ENCODE results near the gene RAB17. TPM values are rescaled to one million over a fixed set of nuclear protein-coding genes. Genes with fewer than 3 reads are reported as not detected.

Gene RAB17
- total and polyA plus RNA-seq, 4 donors = 3.7 to 22.3 (median 7.8) TPM

DNA sequence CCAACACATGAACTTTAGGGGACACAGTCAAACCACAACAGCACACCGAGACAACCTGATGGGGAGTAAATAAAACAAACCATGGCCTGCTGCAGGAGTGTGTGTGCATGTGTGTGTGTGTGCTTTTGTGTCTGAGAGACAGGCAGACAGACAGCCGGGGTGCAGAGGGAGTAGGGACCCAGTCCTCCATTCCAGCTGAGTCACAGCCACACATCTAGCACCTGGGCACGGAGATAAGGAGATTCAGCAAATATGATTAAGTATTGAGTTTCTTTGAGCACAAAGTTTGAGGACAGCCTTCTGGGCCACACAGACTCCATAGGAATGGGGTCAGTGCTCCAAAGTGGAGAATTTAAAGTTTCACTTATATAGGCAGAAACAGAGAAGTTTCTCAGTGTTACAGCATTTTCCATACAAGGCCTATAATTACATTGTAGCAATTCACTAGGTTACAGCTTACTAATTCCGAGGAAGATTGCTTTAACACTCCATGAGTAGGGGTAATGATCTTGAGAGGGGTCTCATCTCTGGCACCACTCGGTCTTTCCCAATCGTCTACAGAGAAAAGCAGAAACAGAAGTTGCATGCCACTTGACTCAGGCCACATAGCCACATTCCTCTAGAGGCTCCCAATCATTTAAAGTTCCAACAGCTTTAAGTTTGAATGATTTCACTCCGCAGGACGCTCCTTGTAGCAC is 55.0 kb downstream of the RAB17 start:
- DNase-seq (no peak), ATAC-seq (ENCODE audit: low FRiP score) (no peak)
- Histone ChIP-seq H3K4me1 (ENCODE audit: control insufficient read depth in 1 of 2, insufficient read depth in 2 of 2, low read length in 2 of 2) (no peaks in the 10 kb centered on the region), H3K27ac (ENCODE audit: low read depth in 1 of 2, low read length in 2 of 2) (no peak overlapping the region), H3K9me3 (ENCODE audit: control insufficient read depth, low read length) (no peaks in the 10 kb centered on the region), H3K36me3 (ENCODE audit: control insufficient read depth in 1 of 2, insufficient read depth in 2 of 2, low read length in 1 of 2) (no peaks in the 10 kb centered on the region), H3K27me3 (ENCODE audit: control insufficient read depth in 1 of 2, insufficient read depth in 2 of 2, low read length in 1 of 2) (no peaks in the 10 kb centered on the region), H3K4me3 (ENCODE audit: low read length in 2 of 2) (no peak overlapping the region)
- WGBS, 2 donors = 92 to 94% methylated on average over 8 of the region's 8 CpGs
- intact Hi-C loops (cut with DNase I) = no loop called here

DNA sequence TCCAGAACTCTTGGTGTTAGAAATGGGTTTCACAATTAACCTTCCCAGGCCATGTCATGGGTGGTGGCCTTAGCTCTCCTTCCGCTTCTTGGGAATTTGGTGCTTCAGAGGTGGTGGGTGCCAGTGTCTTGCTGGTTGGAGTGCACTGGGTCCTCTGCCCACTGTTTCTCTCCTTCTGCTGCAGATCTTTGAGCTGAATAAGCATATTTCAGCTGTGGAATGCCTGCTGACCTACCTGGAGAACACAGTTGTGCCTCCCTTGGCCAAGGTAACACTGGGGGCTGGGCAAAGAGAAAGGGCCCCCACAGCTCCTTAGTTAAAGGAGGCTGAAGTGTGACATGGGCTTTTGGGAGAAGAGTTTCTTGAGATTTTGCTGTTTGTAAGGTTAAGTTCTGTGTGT is 56.2 kb downstream of the RAB17 start:
- Histone ChIP-seq H3K4me3 (ENCODE audit: low read length in 2 of 2) (no peak overlapping the region), H3K9me3 (ENCODE audit: control insufficient read depth, low read length) (no peaks in the 10 kb centered on the region), H3K36me3 (ENCODE audit: control insufficient read depth in 1 of 2, insufficient read depth in 2 of 2, low read length in 1 of 2) (no peaks in the 10 kb centered on the region), H3K27me3 (ENCODE audit: control insufficient read depth in 1 of 2, insufficient read depth in 2 of 2, low read length in 1 of 2) (no peaks in the 10 kb centered on the region), H3K4me1 (ENCODE audit: control insufficient read depth in 1 of 2, insufficient read depth in 2 of 2, low read length in 2 of 2) (no peaks in the 10 kb centered on the region), H3K27ac (ENCODE audit: low read depth in 1 of 2, low read length in 2 of 2) (no peak overlapping the region)
- ATAC-seq (ENCODE audit: low FRiP score) (no peak), DNase-seq (no peak)
- WGBS, 2 donors = 99 to 100% methylated on average over 1 of the region's 1 CpG
- intact Hi-C loops (cut with DNase I) = no loop called here

- no peak overlapping the region for H3K4me3 ChIP-seq (ENCODE audit: low read length in 2 of 2)
- H3K27me3 ChIP-seq (ENCODE audit: control insufficient read depth in 1 of 2, insufficient read depth in 2 of 2, low read length in 1 of 2) = no peaks in the 10 kb centered on the region
- no peak overlapping the region for H3K27ac ChIP-seq (ENCODE audit: low read depth in 1 of 2, low read length in 2 of 2)
- ATAC-seq (ENCODE audit: low FRiP score) (no peak), DNase-seq (no peak)
- 91 to 95% methylated on average over 7 of the region's 7 CpGs for WGBS, 2 donors
- no peaks in the 10 kb centered on the region for H3K36me3 ChIP-seq (ENCODE audit: control insufficient read depth in 1 of 2, insufficient read depth in 2 of 2, low read length in 1 of 2)
- intact Hi-C loops (cut with DNase I) = no loop called here
- H3K9me3 ChIP-seq (ENCODE audit: control insufficient read depth, low read length) = no peaks in the 10 kb centered on the region
- H3K4me1 ChIP-seq (ENCODE audit: control insufficient read depth in 1 of 2, insufficient read depth in 2 of 2, low read length in 2 of 2) = no peaks in the 10 kb centered on the region
Observed at GRCh38 chr2:237533668-237534161, 56.8 kb downstream of the RAB17 start.

DNA sequence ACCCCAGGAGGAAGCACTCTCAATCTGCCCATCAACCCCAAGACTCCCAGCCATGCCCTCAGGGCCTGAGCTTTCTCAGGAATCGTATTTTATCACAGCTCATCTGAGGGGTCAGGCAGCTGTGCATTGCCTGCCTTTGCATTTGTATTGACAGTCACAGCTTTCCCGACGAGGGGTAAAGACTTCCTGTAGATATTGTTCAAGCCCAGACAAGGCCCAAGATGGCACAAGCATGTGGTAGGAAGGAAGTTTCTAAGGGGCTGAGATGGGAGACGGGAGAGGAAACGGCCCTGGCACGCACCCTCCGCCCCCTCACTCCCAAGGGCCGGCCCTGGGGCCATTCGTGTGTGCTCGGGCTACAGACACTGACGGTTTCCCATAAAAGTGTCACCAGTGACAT is 58.4 kb downstream of the RAB17 start:
- WGBS, 2 donors = 80 to 83% methylated on average over 11 of the region's 11 CpGs
- no peaks in the 10 kb centered on the region for H3K9me3 ChIP-seq (ENCODE audit: control insufficient read depth, low read length)
- no peak overlapping the region for H3K27ac ChIP-seq (ENCODE audit: low read depth in 1 of 2, low read length in 2 of 2)
- ATAC-seq (ENCODE audit: low FRiP score) (no peak), DNase-seq (no peak)
- H3K36me3 ChIP-seq (ENCODE audit: control insufficient read depth in 1 of 2, insufficient read depth in 2 of 2, low read length in 1 of 2) = no peaks in the 10 kb centered on the region
- intact Hi-C loops (cut with DNase I) = no loop called here
- H3K27me3 ChIP-seq (ENCODE audit: control insufficient read depth in 1 of 2, insufficient read depth in 2 of 2, low read length in 1 of 2) = no peaks in the 10 kb centered on the region
- no peaks in the 10 kb centered on the region for H3K4me1 ChIP-seq (ENCODE audit: control insufficient read depth in 1 of 2, insufficient read depth in 2 of 2, low read length in 2 of 2)
- H3K4me3 ChIP-seq (ENCODE audit: low read length in 2 of 2) = no peak overlapping the region

DNA sequence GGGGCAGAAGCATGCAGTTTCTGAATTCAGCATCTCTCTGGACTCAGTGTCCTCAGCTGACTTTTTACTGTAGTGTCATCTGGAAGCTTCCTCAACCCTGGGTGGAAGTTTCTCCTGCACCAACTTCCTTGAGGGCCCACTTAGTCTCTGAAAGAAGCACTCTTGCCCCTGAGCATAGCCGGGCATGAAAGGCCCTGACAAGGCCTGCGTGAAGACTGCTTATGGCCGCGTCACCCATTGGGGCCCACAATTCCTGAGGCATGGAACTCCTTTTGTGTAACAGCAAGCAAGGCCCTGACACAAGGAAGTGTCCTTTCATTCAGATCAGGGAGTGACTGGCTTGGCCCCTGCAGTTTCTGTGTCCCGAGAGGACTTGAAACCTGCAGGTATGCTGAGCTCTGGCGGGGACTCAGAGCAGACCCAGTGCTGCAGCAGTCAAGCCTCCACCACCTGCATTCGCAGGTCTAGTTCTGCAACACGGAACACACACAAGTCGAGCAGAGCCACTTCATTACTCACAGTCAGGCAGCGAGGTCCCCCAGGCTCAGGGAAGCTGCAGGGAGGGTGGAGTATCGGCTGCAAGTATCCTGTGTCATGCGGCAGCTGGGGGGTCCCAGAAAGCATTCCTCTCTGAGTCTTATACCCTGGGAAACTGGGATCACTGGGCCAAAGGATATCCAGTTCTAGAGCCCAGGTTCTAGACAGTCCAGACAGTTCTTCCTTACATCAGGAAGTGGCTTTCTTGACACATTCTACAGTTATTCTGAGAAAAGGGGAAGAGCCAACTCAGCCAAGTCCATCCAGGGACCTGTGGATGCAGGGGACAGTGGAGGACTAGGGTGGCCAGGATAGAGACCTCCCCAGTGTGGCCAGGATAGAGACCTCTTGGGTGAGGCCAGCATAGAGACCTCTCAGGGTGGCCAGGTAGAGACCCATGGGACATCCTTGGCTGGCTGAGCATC is 59.8 kb downstream of the RAB17 start:
- Histone ChIP-seq H3K4me1 (ENCODE audit: control insufficient read depth in 1 of 2, insufficient read depth in 2 of 2, low read length in 2 of 2) (no peaks in the 10 kb centered on the region), H3K36me3 (ENCODE audit: control insufficient read depth in 1 of 2, insufficient read depth in 2 of 2, low read length in 1 of 2) (no peaks in the 10 kb centered on the region), H3K27me3 (ENCODE audit: control insufficient read depth in 1 of 2, insufficient read depth in 2 of 2, low read length in 1 of 2) (no peaks in the 10 kb centered on the region), H3K9me3 (ENCODE audit: control insufficient read depth, low read length) (no peaks in the 10 kb centered on the region), H3K4me3 (ENCODE audit: low read length in 2 of 2) (no peak overlapping the region), H3K27ac (ENCODE audit: low read depth in 1 of 2, low read length in 2 of 2) (no peak overlapping the region)
- ATAC-seq (ENCODE audit: low FRiP score) (no peak), DNase-seq (no peak)
- intact Hi-C loops (cut with DNase I) = no loop called here
- 90 to 93% methylated on average over 12 of the region's 12 CpGs for WGBS, 2 donors

- ATAC-seq (ENCODE audit: low FRiP score) (no peak), DNase-seq (no peak)
- intact Hi-C loops (cut with DNase I) = no loop called here
- H3K27me3 ChIP-seq (ENCODE audit: control insufficient read depth in 1 of 2, insufficient read depth in 2 of 2, low read length in 1 of 2) = no peaks in the 10 kb centered on the region
- H3K27ac ChIP-seq (ENCODE audit: low read depth in 1 of 2, low read length in 2 of 2) = no peak overlapping the region
- 87 to 89% methylated on average over 19 of the region's 19 CpGs for WGBS, 2 donors
- H3K9me3 ChIP-seq (ENCODE audit: control insufficient read depth, low read length) = no peaks in the 10 kb centered on the region
- no peaks in the 10 kb centered on the region for H3K36me3 ChIP-seq (ENCODE audit: control insufficient read depth in 1 of 2, insufficient read depth in 2 of 2, low read length in 1 of 2)
- H3K4me3 ChIP-seq (ENCODE audit: low read length in 2 of 2) = no peak overlapping the region
- H3K4me1 ChIP-seq (ENCODE audit: control insufficient read depth in 1 of 2, insufficient read depth in 2 of 2, low read length in 2 of 2) = no peaks in the 10 kb centered on the region
Observed at GRCh38 chr2:237529452-237530402, 60.8 kb downstream of the RAB17 start.

GRCh38 chr2:237527766-237528165 is 62.8 kb downstream of the RAB17 start:
- intact Hi-C loops (cut with DNase I) = no loop called here
- WGBS, 2 donors = 96 to 97% methylated on average over 5 of the region's 5 CpGs

GRCh38 chr2:237527233-237527632 is 63.3 kb downstream of the RAB17 start:
- 84 to 88% methylated on average over 11 of the region's 11 CpGs for WGBS, 2 donors
- intact Hi-C loops (cut with DNase I) = no loop called here
- Histone ChIP-seq H3K9me3 (ENCODE audit: control insufficient read depth, low read length) (no peaks in the 10 kb centered on the region), H3K27me3 (ENCODE audit: control insufficient read depth in 1 of 2, insufficient read depth in 2 of 2, low read length in 1 of 2) (no peaks in the 10 kb centered on the region), H3K27ac (ENCODE audit: low read depth in 1 of 2, low read length in 2 of 2) (no peak overlapping the region), H3K4me3 (ENCODE audit: low read length in 2 of 2) (no peak overlapping the region), H3K36me3 (ENCODE audit: control insufficient read depth in 1 of 2, insufficient read depth in 2 of 2, low read length in 1 of 2) (no peaks in the 10 kb centered on the region), H3K4me1 (ENCODE audit: control insufficient read depth in 1 of 2, insufficient read depth in 2 of 2, low read length in 2 of 2) (no peaks in the 10 kb centered on the region)
- no peak for ATAC-seq (ENCODE audit: low FRiP score)
- no peak for DNase-seq

More at GRCh38 chr2:237527766-237528165, 62.8 kb downstream of the RAB17 start:
- Histone ChIP-seq H3K9me3 (ENCODE audit: control insufficient read depth, low read length) (no peaks in the 10 kb centered on the region), H3K36me3 (ENCODE audit: control insufficient read depth in 1 of 2, insufficient read depth in 2 of 2, low read length in 1 of 2) (no peaks in the 10 kb centered on the region), H3K27ac (ENCODE audit: low read depth in 1 of 2, low read length in 2 of 2) (no peak overlapping the region), H3K27me3 (ENCODE audit: control insufficient read depth in 1 of 2, insufficient read depth in 2 of 2, low read length in 1 of 2) (no peaks in the 10 kb centered on the region), H3K4me1 (ENCODE audit: control insufficient read depth in 1 of 2, insufficient read depth in 2 of 2, low read length in 2 of 2) (no peaks in the 10 kb centered on the region), H3K4me3 (ENCODE audit: low read length in 2 of 2) (no peak overlapping the region)
- ATAC-seq (ENCODE audit: low FRiP score) (no peak), DNase-seq (no peak)

All from aorta (tissue), 5 donors.